Activated T-helper 2 cell treated with anti-CD3 and anti-CD28 coated beads, Interferon-gamma antibody, Interleukin-2, Interleukin-4, amounts not matched to agents 10 μg/mL and 5 μg/mL and 100 μg/mL, durations not matched to agents 14 hours and 24 hours and 36 hours (primary cell): Measurements from ENCODE around the gene CRBN. TPM values are rescaled to one million over a fixed set of nuclear protein-coding genes. Genes with fewer than 3 reads are reported as not detected.

ENCODE experiments used
- DNase-seq: peaks from one replicate; pipeline ENCODE4 v3.0.0; 2021; ENCODE audit warnings: low spot score
- H3K27ac Mint-ChIP-seq: one replicate; pipeline ENCODE4 v1.8.0; 2021; ENCODE audit warnings: mixed read lengths
- H3K27me3 Mint-ChIP-seq: one replicate; pipeline ENCODE4 v1.8.0; 2021; ENCODE audit warnings: low read depth, mixed read lengths
- H3K36me3 Mint-ChIP-seq: one replicate; pipeline ENCODE4 v1.8.0; 2021; ENCODE audit warnings: low read depth, mixed read lengths
- H3K4me1 Mint-ChIP-seq: one replicate; pipeline ENCODE4 v1.8.0; 2021; ENCODE audit warnings: low read depth, mixed read lengths
- H3K4me3 Mint-ChIP-seq: one replicate; pipeline ENCODE4 v1.8.0; 2021; ENCODE audit warnings: low read depth, mild to moderate bottlenecking, moderate library complexity, mixed read lengths
- H3K9me3 Mint-ChIP-seq: one replicate; pipeline ENCODE4 v1.8.0; 2021; ENCODE audit warnings: mixed read lengths
- intact Hi-C: fragments of 100-400 bp; cut with micrococcal nuclease; formaldehyde crosslinking; loops from one replicate; pipeline ENCODE4 v1.15.1; 2023
- total RNA-seq: library from RNA; stranded (reverse); gene quantifications from 2 replicates; pipeline ENCODE4 v1.2.3, GENCODE V29; 2022

CRBN gene
- total RNA-seq, 1 donor from 2014 or later, result 35.0 TPM

GRCh38 chr3:3101660-3102458 lies 77.6 kb downstream of the CRBN start:
- H3K27ac Mint-ChIP-seq, result no peak overlapping the region
- H3K9me3 Mint-ChIP-seq, result no peaks in the 10 kb centered on the region
- H3K4me3 Mint-ChIP-seq, result no peak overlapping the region
- intact Hi-C loops, result no loop called here
- no peak for DNase-seq
- no peaks in the 10 kb centered on the region for H3K36me3 Mint-ChIP-seq
- H3K4me1 Mint-ChIP-seq, result peaks cover 2% of the 10 kb centered on the region
- H3K27me3 Mint-ChIP-seq, result peaks cover 8% of the 10 kb centered on the region

Other genes with a start within 250 kb of the CRBN start
- gene IL5RA, start 69.3 kb downstream of the CRBN start, total RNA-seq, result 0.18 TPM in 1 of 2 replicates, not detected in the other
- gene TRNT1, start 52.8 kb downstream of the CRBN start, total RNA-seq, result 49.9 and 50.1 TPM in 2 replicates